Kidney (tissue), 14 donors: ENCODE results near the gene ANXA1. TPM values are rescaled to one million over a fixed set of nuclear protein-coding genes. Genes with fewer than 3 reads are reported as not detected.

Source experiments
- DNase-seq, 5 donors: peaks; one replicate each; pipeline ENCODE4 v3.0.0-alpha.2; 2013 to 2020
- FAIRE-seq: peaks from 2 replicates; lab custom pipeline; 2012; peaks lifted over from hg19 to GRCh38; lab: Jason Lieb, UNC
- H3K27ac ChIP-seq, 2 donors: one replicate each; pipeline ENCODE4 v1.7.0; 2013; ENCODE audit warnings: low read depth in 2 of 2, low read length in 2 of 2, inconsistent platforms in 1 of 2
- H3K27me3 ChIP-seq: one replicate; pipeline ENCODE4 v1.7.1; 2013; ENCODE audit warnings: low read length, inconsistent platforms; ENCODE audit not compliant: control insufficient read depth, insufficient read depth
- H3K36me3 ChIP-seq, 3 donors: one replicate each; pipeline versions ENCODE4 v1.7.0 to v1.7.1; 2013; ENCODE audit warnings: low read length in 3 of 3, control low read depth in 1 of 3, inconsistent platforms in 1 of 3; ENCODE audit not compliant: insufficient read depth in 3 of 3, control insufficient read depth in 2 of 3
- H3K4me1 ChIP-seq, 3 donors: one replicate each; pipeline versions ENCODE4 v1.7.0 to v1.7.1; 2013; ENCODE audit warnings: low read length in 3 of 3, inconsistent platforms in 1 of 3, low read depth in 1 of 3; ENCODE audit not compliant: control insufficient read depth in 2 of 3, insufficient read depth in 2 of 3
- H3K4me3 ChIP-seq, 3 donors: one replicate each; pipeline versions ENCODE4 v1.7.0 to v1.8.1; 2013; ENCODE audit warnings: low read length in 3 of 3, control low read depth in 1 of 3, inconsistent platforms in 1 of 3
- H3K9ac ChIP-seq, 3 donors: one replicate each; pipeline versions ENCODE4 v1.7.0 to v1.7.1; 2013; ENCODE audit warnings: low read length in 3 of 3, control low read depth in 1 of 3, inconsistent platforms in 1 of 3
- H3K9me3 ChIP-seq, 3 donors: one replicate each; pipeline versions ENCODE4 v1.7.0 to v1.7.1; 2013; ENCODE audit warnings: low read length in 3 of 3, control low read depth in 1 of 3, inconsistent platforms in 1 of 3; ENCODE audit not compliant: control insufficient read depth in 2 of 3, insufficient read depth in 1 of 3
- intact Hi-C: fragments of 100-400 bp; cut with DNase I; formaldehyde crosslinking; loops from one replicate; pipeline ENCODE4 v1.11.1; 2022
- polyA plus RNA-seq: library from polyadenylated mRNA; stranded (reverse); fragments of 350-450 nt; fragmentation: Illumina TruSeq; extraction: RNeasy Lipid Tissue Mini Kit (QIAGEN cat#74804); gene quantifications from one replicate; pipeline ENCODE4 v1.2.3, GENCODE V29; 2014; ENCODE audit warnings: low read depth, low replicate concordance; ENCODE audit not compliant: insufficient read depth
- total RNA-seq: library from RNA; stranded (reverse); fragmentation: NEBNext Ultra II Directional; extraction: Animal tissue kit (Norgen Biotek cat#: 25700); gene quantifications from one replicate; pipeline ENCODE4 v1.2.1, GENCODE V29; 2021
- TF ChIP-seq, protein P1 (sequence below): IDR thresholded peaks from 3 replicates; pipeline ENCODE4 v1.5.1; 2012; ENCODE audit warnings: mild to moderate bottlenecking, moderate library complexity, borderline replicate concordance; ENCODE audit not compliant: insufficient read depth; ENCODE audit errors: extremely low read depth
- donor health status: control.
- donor health status: control.
- donor health status: control.
- donor health status: control.
- donor health status: control.
- donor health status: DM: yes; HTN: yes; CAD: no.
- donor health status: Normal renal cell carcinoma (clear cell type).

ANXA1 gene
- total and polyA plus RNA-seq, 2 donors from 2014 or later = 65.2 to 250 TPM

DNA sequence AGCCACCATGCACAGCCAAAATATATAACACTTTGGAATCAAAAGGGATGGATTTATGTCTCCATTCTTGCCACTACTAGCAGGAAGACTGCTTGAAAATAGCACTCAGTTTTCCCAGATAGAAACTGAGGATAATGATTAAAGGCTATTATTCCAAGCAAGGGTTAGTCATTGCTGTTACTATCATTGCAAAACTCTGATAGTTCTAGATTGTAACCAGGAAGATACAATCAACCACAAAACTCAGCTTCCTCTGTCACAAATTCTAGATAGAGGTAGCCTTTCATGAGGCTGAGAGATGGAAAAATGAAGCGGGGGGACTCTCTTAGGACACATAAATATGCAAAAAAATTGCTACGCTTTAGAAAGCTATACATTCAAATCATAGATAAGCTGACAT lies 3.1 kb downstream of the ANXA1 start:
- intact Hi-C loops = no loop called here
- H3K9ac ChIP-seq = no peak overlapping the region
- DNase-seq = no peak
- H3K27me3 ChIP-seq = no peaks in the 10 kb centered on the region
- H3K4me1 ChIP-seq = peaks cover 0 to 3% (median 0%) of the 10 kb centered on the region in 3 donors
- H3K36me3 ChIP-seq = no peaks in the 10 kb centered on the region
- H3K9me3 ChIP-seq = no peaks in the 10 kb centered on the region
- TF ChIP-seq, protein P1, sequence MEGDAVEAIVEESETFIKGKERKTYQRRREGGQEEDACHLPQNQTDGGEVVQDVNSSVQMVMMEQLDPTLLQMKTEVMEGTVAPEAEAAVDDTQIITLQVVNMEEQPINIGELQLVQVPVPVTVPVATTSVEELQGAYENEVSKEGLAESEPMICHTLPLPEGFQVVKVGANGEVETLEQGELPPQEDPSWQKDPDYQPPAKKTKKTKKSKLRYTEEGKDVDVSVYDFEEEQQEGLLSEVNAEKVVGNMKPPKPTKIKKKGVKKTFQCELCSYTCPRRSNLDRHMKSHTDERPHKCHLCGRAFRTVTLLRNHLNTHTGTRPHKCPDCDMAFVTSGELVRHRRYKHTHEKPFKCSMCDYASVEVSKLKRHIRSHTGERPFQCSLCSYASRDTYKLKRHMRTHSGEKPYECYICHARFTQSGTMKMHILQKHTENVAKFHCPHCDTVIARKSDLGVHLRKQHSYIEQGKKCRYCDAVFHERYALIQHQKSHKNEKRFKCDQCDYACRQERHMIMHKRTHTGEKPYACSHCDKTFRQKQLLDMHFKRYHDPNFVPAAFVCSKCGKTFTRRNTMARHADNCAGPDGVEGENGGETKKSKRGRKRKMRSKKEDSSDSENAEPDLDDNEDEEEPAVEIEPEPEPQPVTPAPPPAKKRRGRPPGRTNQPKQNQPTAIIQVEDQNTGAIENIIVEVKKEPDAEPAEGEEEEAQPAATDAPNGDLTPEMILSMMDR = no peak
- no peak overlapping the region for H3K4me3 ChIP-seq
- no peak for FAIRE-seq
- no peak overlapping the region for H3K27ac ChIP-seq

- Histone ChIP-seq H3K27me3 (no peaks in the 10 kb centered on the region), H3K9me3 (no peaks in the 10 kb centered on the region), H3K9ac (no peak overlapping the region), H3K27ac (no peak overlapping the region), H3K36me3 (no peaks in the 10 kb centered on the region), H3K4me1 (peaks cover 0 to 3% (median 0%) of the 10 kb centered on the region in 3 donors), H3K4me3 (no peak overlapping the region)
- DNase-seq (no peak), FAIRE-seq (no peak)
- intact Hi-C loops = no loop called here
- TF ChIP-seq, protein P1 = no peak
These were observed 3.7 kb downstream of the ANXA1 start for GRCh38 chr9:73155377-73155776.

- H3K27me3 ChIP-seq = no peaks in the 10 kb centered on the region
- TF ChIP-seq, protein P1 = no peak
- H3K36me3 ChIP-seq = no peaks in the 10 kb centered on the region
- no peaks in the 10 kb centered on the region for H3K9me3 ChIP-seq
- no peak overlapping the region for H3K9ac ChIP-seq
- DNase-seq (no peak), FAIRE-seq (peak; percentile 88)
- intact Hi-C loops = no loop called here
- no peak overlapping the region for H3K27ac ChIP-seq
- H3K4me3 ChIP-seq = no peak overlapping the region
- peaks cover 0 to 3% (median 0%) of the 10 kb centered on the region in 3 donors for H3K4me1 ChIP-seq
These were observed 4.6 kb downstream of the ANXA1 start for GRCh38 chr9:73155968-73156864.

DNA sequence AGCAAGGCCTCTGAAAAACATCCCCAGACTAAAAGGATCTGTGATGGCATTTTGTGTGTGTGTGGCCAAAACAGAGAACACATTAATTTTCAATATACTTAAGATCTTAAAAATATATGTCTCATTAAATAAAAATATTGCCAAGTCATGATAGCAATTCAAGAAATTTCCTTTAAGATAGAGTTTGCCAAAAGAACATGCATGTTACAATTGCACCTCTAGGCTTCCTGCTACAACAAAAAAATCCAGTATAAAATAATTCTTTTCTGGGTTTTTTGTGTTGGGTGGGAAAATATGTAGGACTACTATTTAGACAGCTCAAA lies 5.2 kb downstream of the ANXA1 start:
- intact Hi-C loops = no loop called here
- no peak overlapping the region for H3K27ac ChIP-seq
- TF ChIP-seq, protein P1 = no peak
- H3K4me3 ChIP-seq = no peak overlapping the region
- H3K36me3 ChIP-seq = no peaks in the 10 kb centered on the region
- DNase-seq = no peak
- H3K9me3 ChIP-seq = no peaks in the 10 kb centered on the region
- H3K4me1 ChIP-seq = peaks cover 0 to 3% (median 0%) of the 10 kb centered on the region in 3 donors
- no peak for FAIRE-seq
- H3K27me3 ChIP-seq = no peaks in the 10 kb centered on the region
- H3K9ac ChIP-seq = no peak overlapping the region
